NCI-H774 (cell line): ENCODE data around the gene FAAP24.
"Not testable (repeated sequence)": the region's sequence is repeated elsewhere in the genome, so short reads cannot be mapped to it uniquely, and the experiment has no call there.

ENCODE experiments used
- DNase-seq: peaks from one replicate; lab custom pipeline; 2025; lab: John Stamatoyannopoulos, UW

Gene FAAP24

DNA sequence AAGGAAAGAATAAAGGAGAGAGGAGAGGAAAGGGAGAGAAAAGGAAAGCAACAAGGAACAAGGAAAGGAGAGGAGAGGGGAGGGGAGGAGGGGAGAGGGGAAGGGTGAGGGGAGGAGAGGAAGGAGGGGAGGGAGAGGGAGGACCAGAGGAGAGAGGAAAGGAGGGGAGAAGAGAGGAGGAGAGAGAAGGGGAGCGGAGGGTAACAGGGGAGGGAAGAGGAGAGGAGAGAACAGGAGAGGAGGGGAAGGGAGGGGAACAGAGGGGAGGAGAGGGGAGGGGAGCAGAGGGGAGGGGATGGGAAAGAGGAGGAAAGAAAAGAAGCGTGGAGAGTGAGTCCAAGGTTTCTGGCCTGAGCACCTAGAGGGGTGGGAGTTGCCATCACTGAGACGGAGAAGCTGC, 26.7 kb downstream of the FAAP24 start:
- no peak for DNase-seq

DNA sequence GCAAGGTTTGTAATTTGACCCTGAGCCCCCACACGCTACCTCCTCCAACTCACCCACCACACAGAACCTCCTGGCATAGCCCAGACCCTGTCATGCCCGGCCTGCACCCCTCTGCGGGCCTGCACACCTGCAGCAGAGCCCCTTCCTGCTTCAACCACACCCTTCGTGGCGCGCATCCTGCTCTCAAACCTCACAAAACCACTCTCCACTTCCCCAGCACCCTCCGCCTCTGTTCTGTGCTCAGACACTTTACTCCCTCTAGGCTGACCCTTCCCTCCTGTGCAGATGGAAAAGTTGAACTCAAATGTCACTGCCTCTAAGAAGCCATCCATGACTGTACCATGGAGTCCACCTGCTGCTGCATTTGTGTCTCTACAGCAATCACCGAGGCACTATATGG, 28.5 kb downstream of the FAAP24 start:
- no peak for DNase-seq

DNA sequence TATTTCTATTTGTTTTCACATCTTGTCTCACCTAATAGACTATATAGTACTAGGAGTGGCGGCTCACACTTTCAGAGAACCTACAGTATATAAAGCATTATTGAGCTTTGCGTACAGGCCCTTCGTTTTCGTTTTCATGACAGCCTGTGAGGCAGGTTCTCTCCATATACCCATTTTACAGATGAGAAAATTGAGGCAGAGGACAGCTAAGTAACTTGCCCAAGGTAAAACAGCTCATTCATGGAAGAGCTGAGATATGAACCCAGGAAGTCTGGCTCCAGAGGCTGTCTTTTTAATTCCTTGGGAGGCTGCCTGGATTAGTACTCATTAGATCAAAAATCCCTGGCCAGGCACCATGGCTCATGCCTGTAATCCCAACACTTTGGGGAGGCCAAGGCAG, 28.9 kb downstream of the FAAP24 start:
- DNase-seq = no peak

DNA sequence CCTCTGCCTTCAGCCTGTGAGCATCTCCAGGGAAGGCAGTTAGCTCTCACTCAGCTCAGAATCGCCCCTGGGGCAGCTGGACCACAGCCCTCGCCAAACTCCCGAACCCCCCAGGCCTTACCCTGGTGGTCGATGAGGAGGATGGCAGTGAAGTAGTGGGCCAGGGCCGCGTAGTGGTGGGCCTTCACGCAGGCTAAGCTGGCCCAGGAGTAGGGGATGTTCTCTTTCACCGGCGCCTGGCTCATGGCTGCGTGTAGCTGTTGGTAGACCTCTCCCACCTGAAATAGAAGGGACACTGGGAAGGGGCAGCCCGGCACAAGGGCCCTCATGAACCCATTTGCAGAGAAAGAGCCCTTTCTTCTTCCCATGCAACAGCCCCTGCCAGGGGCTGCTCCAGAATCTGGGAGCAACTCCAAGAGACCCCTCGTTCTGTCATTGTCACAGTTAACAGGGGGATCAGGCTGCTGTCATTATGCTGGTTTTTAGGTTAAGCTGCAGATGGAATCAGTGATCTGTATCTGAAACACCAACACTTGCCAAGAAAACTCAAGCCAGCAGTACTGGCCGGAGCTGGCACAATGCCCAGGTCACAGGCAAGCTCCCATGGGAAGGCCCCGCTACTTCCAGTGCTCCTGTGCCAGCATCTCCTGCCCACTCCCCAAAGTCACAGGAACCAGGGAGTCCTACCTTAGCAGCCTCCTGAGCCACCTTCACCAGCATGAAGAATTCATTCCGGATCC, 30.3 kb downstream of the FAAP24 start:
- DNase-seq = not testable (repeated sequence)

DNA sequence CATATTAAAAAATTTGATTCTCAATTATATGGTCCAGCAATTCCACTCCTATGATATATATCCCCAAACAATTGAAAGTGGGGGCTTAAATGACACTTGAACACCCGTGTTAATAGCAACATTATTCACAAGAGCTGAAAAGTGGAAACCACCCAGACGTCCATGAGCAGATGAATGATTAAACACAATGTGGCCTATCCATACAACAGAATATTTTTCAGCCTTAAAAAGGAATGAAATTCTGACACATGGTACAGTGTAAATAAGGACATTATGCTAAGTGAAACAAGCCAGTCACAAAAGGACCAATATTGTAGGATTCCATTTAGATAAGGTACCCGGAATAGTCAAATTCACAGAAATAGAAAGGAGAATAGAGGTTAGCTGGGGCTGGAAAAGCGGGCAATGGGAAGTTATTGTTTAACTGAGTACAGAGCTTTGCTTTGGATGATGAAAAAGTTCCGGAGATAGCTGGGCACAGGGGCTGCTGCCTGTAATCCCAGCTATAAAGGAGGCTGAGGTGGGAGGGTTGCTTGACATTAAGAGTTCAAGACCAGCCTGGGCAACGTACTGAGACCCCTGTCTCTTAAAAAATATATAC, 31.5 kb downstream of the FAAP24 start:
- DNase-seq = not testable (repeated sequence)

DNA sequence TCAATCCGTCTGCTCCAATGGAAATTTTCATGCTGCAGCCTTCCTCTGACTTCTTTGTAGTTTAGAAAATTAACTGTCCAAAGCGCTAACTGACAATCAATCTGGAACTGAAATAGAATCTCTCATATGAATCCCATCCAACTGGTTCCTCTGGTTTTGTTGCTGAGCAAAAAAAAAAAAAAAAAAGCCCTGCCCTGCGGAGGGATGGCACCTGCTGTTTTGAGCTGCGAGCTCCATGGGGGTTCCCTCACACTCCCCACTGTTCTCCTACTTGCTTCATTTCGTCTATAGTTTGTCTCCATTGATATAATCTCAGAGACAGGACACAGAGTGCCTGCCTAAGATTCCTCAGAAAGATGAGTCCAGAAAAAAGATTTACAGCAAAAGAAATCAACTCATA, 33.4 kb downstream of the FAAP24 start:
- DNase-seq = peak; percentile 4

DNA sequence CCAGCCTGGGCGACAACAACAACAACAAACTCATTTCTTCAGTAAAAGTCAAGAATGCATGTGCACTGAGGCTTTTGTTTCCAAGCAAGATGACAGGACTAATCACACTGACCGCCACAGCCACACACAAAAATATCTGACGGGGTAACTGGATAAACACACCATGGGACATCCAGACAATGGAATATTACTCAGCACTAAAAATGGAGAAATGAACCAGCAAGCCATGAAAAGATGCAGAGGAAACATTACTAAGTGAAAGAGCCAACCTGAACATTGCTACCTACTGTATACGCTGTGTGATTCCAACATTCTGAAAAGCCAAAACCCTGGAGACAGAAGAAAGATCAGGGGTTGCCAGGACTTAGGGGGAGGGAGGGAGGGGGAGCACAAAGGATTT, 36.7 kb downstream of the FAAP24 start:
- no peak for DNase-seq

DNA sequence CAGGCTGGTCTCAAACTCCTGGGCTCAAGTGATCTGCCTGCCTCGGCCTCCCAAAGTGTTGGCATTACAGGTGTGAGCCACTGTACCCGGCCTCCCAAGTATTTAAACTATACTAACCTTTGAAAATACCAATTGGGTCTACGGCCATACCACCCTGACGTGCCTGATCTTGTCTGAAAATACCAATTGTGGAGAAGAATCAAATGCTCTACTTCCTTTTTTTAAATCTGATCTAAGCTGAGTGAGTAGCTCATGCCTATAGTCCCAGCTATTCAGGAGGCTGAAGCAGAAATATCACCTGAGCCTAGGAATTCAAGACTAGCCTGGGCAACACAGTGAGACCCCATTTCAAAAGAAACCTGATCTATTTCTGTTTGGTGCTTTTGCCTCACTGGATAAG, 38.8 kb downstream of the FAAP24 start:
- DNase-seq = not testable (repeated sequence)

DNA sequence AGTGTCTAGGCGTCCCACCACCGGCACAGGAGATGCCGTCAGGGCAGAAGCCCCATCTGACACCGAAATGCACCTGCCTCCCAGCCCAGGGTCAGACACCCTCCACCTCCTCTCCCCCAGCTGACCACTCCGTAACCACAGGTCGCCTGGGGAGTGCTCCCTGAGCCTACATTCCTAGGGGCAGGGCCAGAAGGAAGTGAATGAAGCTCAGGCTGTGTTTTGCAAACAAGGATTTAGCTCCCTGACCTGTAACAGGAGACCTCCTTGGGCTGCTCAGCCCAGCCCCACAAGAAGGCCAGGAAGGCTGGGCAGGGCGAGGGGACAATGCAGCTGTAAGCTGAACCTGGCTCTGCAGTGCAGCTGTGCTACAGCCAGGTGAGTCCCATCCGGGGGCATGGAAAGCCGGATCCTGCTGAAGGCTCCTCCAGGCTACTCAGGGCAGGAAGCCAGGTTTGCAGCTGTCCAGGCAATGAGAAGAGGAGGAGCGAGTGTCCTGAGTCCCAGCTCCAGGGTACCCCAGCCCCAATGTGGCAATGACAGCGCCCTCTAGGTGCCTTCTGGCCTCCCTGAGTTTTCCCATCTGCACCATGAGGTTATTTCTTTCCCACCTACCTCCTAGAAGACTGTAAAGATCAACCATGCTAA, 50.6 kb downstream of the FAAP24 start:
- DNase-seq = no peak

DNA sequence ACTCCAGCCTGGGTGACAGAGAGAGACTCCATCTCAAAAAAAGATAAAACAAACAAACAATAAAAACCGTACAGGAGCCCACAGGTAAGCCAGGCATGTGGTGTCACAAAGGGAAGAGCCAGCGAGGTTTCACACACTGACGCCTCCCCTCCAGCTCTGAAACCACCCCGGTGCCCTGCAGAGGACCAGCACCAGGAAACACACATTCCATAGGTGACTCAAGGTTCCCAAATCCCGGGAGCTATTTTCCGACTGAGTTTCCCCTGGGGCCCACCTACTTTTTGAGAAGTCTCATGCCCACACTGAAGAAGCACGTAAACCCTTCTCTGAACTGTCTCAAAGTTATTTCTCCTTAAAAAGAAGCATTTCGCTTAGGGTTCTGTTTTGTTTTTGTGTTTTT, 52.4 kb downstream of the FAAP24 start:
- DNase-seq = no peak

DNA sequence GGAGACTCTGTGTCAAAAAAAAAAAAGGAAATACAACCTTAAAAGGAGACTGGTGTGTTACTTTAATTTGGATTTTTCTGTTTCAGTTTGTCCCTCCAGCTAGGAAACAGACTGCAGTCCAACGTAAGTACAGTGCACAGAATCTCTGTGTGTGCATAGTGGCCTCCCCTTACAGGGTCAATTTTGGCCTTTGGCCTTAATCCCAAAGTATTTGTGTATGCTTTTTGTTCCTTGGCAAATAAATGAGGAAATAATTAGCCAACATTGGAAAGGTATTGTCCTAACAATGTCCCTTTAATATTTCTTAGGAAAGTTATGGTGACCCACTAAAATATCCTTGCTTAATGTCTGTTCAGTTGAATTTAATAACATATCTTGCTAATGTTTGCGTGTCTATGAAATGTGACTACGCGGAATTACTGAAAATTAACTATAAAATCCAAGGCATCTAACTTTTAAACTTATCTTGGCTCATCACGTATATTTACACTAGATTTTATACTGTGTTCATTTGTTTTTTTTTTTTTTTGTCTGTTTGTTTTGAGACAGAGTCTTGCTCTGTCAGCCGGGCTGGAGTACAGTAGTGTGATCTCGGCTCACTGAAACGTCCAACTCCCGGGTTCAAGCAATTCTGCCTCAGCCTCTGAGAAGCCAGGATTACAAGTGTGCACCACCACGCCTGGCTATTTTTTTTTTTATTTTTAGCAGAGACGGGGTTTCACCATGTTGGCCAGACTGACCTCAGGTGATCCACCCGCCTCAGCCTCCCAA, 53.6 kb downstream of the FAAP24 start:
- not testable (repeated sequence) for DNase-seq

DNA sequence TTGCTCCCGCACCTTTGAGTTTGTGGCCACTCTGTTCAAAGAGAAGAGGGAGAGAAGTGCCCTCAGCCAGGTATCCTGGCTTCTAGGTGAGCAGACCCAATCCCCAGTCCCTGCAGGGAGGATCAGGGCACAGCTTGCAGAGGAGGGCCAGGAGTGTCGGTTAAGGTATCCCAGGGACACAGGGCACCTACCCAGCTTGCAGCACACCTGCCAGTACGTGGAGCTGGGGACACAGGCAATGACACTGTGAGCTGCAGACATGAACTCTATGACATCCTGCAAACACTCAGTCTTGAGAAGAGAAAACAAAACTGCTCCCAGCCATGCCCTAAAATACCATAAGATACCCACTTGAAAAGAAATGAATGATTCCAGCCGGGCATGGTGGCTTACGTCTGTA, 54.6 kb downstream of the FAAP24 start:
- DNase-seq = not testable (repeated sequence)
